ENCODE results near the gene LDLRAD3. TPM values are rescaled to one million over a fixed set of nuclear protein-coding genes. Genes with fewer than 3 reads are reported as not detected.

LDLRAD3 gene
- polyA plus RNA-seq, 3 donors = 7.3 to 14.1 (median 10.4) TPM

- intact Hi-C loops (cut with micrococcal nuclease) = no loop called here
- Histone ChIP-seq H3K4me2 (replicated peaks; ENCODE audit: extremely low read depth, low read length, poor library complexity, severe bottlenecking) (no peak overlapping the region), H3K4me1 (ENCODE audit: control insufficient read depth in 1 of 2, insufficient read depth in 2 of 2, low read length in 2 of 2) (peaks cover 14 to 17% of the 10 kb centered on the region in 2 donors), H3K79me2 (ENCODE audit: insufficient read depth, low read length) (peaks cover 6% of the 10 kb centered on the region), H2AFZ (ENCODE audit: insufficient read depth, low read depth, low read length, poor library complexity, severe bottlenecking) (no peak overlapping the region), H3K36me3 (replicated peaks in 1 of 2; ENCODE audit: control insufficient read depth in 1 of 2, insufficient read depth in 2 of 2, low read length in 2 of 2) (no peaks in the 10 kb centered on the region), H3K4me3 (replicated peaks in 1 of 3; ENCODE audit: low read depth in 2 of 3, low read length in 3 of 3) (no peak overlapping the region), H3K27me3 (ENCODE audit: control insufficient read depth in 2 of 2, insufficient read depth in 2 of 2, low read length in 2 of 2) (no peaks in the 10 kb centered on the region), H3K9ac (ENCODE audit: insufficient read depth, low read length, poor library complexity, severe bottlenecking) (no peak overlapping the region), H3K27ac (ENCODE audit: low read depth in 1 of 2, low read length in 2 of 2) (no peak overlapping the region), H4K20me1 (ENCODE audit: insufficient read depth, low read length) (peaks cover 11% of the 10 kb centered on the region), H3K9me3 (replicated peaks in 1 of 2; ENCODE audit: control insufficient read depth in 1 of 2, insufficient read depth in 1 of 2, low read length in 2 of 2) (no peaks in the 10 kb centered on the region)
- Mint-ChIP-seq H3K9me3 (peaks cover 3 to 6% (median 6%) of the 10 kb centered on the region in 7 donors), H3K4me3 (no peak overlapping the region), H3K36me3 (peaks cover 3 to 7% of the 10 kb centered on the region in 2 donors), H3K27ac (peak overlapping the region in 1 of 7 donors; percentile 43), H3K27me3 (ENCODE audit: low read depth in 3 of 3) (peaks cover 0 to 2% (median 0%) of the 10 kb centered on the region in 3 donors), H3K4me1 (peaks cover 19% of the 10 kb centered on the region)
- no peak for DNase-seq
- no CpG with 5 or more reads among the region's 2 CpGs for WGBS (ENCODE audit: insufficient coverage)
- TF ChIP-seq CTCF (IDR thresholded peaks at IDR 0.05) = no peak
These were observed 21.0 kb downstream of the LDLRAD3 start for GRCh38 chr11:35964841-35965240.

- H3K9me3 Mint-ChIP-seq = peaks cover 3 to 6% (median 6%) of the 10 kb centered on the region in 7 donors
- H3K9ac ChIP-seq (ENCODE audit: insufficient read depth, low read length, poor library complexity, severe bottlenecking) = no peak overlapping the region
- H3K9me3 ChIP-seq (replicated peaks in 1 of 2; ENCODE audit: control insufficient read depth in 1 of 2, insufficient read depth in 1 of 2, low read length in 2 of 2) = no peaks in the 10 kb centered on the region
- no peak overlapping the region for H3K4me3 Mint-ChIP-seq
- no peak overlapping the region for H3K27ac Mint-ChIP-seq
- 84% methylated on average over 2 of the region's 2 CpGs for WGBS (ENCODE audit: insufficient coverage)
- H3K36me3 ChIP-seq (replicated peaks in 1 of 2; ENCODE audit: control insufficient read depth in 1 of 2, insufficient read depth in 2 of 2, low read length in 2 of 2) = no peaks in the 10 kb centered on the region
- no peak overlapping the region for H3K4me3 ChIP-seq (replicated peaks in 1 of 3; ENCODE audit: low read depth in 2 of 3, low read length in 3 of 3)
- no peak overlapping the region for H3K27ac ChIP-seq (ENCODE audit: low read depth in 1 of 2, low read length in 2 of 2)
- peaks cover 16% of the 10 kb centered on the region for H3K4me1 Mint-ChIP-seq
- no peak overlapping the region for H3K4me2 ChIP-seq (replicated peaks; ENCODE audit: extremely low read depth, low read length, poor library complexity, severe bottlenecking)
- no peak overlapping the region for H2AFZ ChIP-seq (ENCODE audit: insufficient read depth, low read depth, low read length, poor library complexity, severe bottlenecking)
- no peak for DNase-seq
- peaks cover 26% of the 10 kb centered on the region for H4K20me1 ChIP-seq (ENCODE audit: insufficient read depth, low read length)
- peaks cover 3 to 7% of the 10 kb centered on the region in 2 donors for H3K36me3 Mint-ChIP-seq
- H3K27me3 Mint-ChIP-seq (ENCODE audit: low read depth in 3 of 3) = peaks cover 0 to 4% (median 0%) of the 10 kb centered on the region in 3 donors
- intact Hi-C loops (cut with micrococcal nuclease) = no loop called here
- peaks cover 4% of the 10 kb centered on the region for H3K79me2 ChIP-seq (ENCODE audit: insufficient read depth, low read length)
- H3K27me3 ChIP-seq (ENCODE audit: control insufficient read depth in 2 of 2, insufficient read depth in 2 of 2, low read length in 2 of 2) = no peaks in the 10 kb centered on the region
- TF ChIP-seq CTCF (IDR thresholded peaks at IDR 0.05) = no peak
- H3K4me1 ChIP-seq (ENCODE audit: control insufficient read depth in 1 of 2, insufficient read depth in 2 of 2, low read length in 2 of 2) = peaks cover 13 to 14% of the 10 kb centered on the region in 2 donors
These were observed 23.2 kb downstream of the LDLRAD3 start for GRCh38 chr11:35967042-35967441.
